Neural progenitor cell (in vitro differentiated cells): ENCODE measurements around the gene COLEC11. TPM values are rescaled to one million over a fixed set of nuclear protein-coding genes. Genes with fewer than 3 reads are reported as not detected.

Source experiments
- DNase-seq: peaks from one replicate; pipeline ENCODE4 v3.0.0-alpha.2; 2016; ENCODE audit warnings: low spot score
- H2AFZ ChIP-seq: fragments of 200-600 bp; sonication (generic); replicated peaks from 2 replicates; pipeline ENCODE4 v1.6.1; 2016; ENCODE audit warnings: antibody characterized with exemption
- H3F3A ChIP-seq: fragments of 200-600 bp; sonication (generic); 2 replicates; pipeline ENCODE4 v1.6.1; 2016; ENCODE audit warnings: antibody characterized with exemption, low read depth
- H3K27ac ChIP-seq: fragments of 200-600 bp; sonication (generic); 2 replicates; pipeline ENCODE4 v1.5.1; 2016; ENCODE audit warnings: mild to moderate bottlenecking
- H3K27me3 ChIP-seq: fragments of 200-600 bp; sonication (generic); 2 replicates; pipeline ENCODE4 v1.6.1; 2016; ENCODE audit warnings: mild to moderate bottlenecking, moderate library complexity
- H3K36me3 ChIP-seq: fragments of 200-600 bp; sonication (generic); 2 replicates; pipeline ENCODE4 v1.5.1; 2016
- H3K4me1 ChIP-seq: fragments of 200-600 bp; sonication (generic); 2 replicates; pipeline ENCODE4 v1.6.1; 2016; ENCODE audit warnings: mixed run types
- H3K4me2 ChIP-seq: fragments of 200-600 bp; sonication (generic); 2 replicates; pipeline ENCODE4 v1.6.1; 2016
- H3K4me3 ChIP-seq: fragments of 200-600 bp; sonication (generic); 2 replicates; pipeline ENCODE4 v1.5.1; 2016
- H3K79me2 ChIP-seq: fragments of 200-600 bp; sonication (generic); 2 replicates; pipeline ENCODE4 v1.6.1; 2016; ENCODE audit warnings: low read depth
- H3K9ac ChIP-seq: fragments of 200-600 bp; sonication (generic); 2 replicates; pipeline ENCODE4 v1.6.1; 2016
- H3K9me3 ChIP-seq: fragments of 200-600 bp; sonication (generic); 2 replicates; pipeline ENCODE4 v1.5.1; 2016; ENCODE audit warnings: low read depth
- H4K20me1 ChIP-seq: fragments of 200-600 bp; sonication (generic); 2 replicates; pipeline ENCODE4 v1.6.1; 2016; ENCODE audit warnings: low read depth
- H3K27ac Mint-ChIP-seq: 3 replicates; pipeline ENCODE4 v1.8.0; 2021; ENCODE audit warnings: mixed read lengths
- H3K27me3 Mint-ChIP-seq: 2 replicates; pipeline ENCODE4 v1.8.0; 2022; ENCODE audit warnings: low read depth, mild to moderate bottlenecking, inconsistent platforms, moderate library complexity, mixed read lengths; ENCODE audit not compliant: insufficient read depth
- H3K36me3 Mint-ChIP-seq: 3 replicates; pipeline ENCODE4 v1.8.0; 2021; ENCODE audit warnings: mixed read lengths
- H3K4me1 Mint-ChIP-seq: 3 replicates; pipeline ENCODE4 v1.8.0; 2021; ENCODE audit warnings: mixed read lengths
- H3K4me3 Mint-ChIP-seq: 3 replicates; pipeline ENCODE4 v1.8.0; 2021; ENCODE audit warnings: mild to moderate bottlenecking, moderate library complexity, mixed read lengths
- H3K9me3 Mint-ChIP-seq: 3 replicates; pipeline ENCODE4 v1.8.0; 2020; ENCODE audit warnings: mixed read lengths
- CTCF ChIP-seq: fragments of 200-600 bp; sonication (generic); IDR thresholded peaks from 2 replicates; pipeline ENCODE4 v1.5.1; 2017; ENCODE audit warnings: antibody characterized with exemption, mild to moderate bottlenecking
- EZH2 ChIP-seq: fragments of 200-600 bp; sonication (generic); IDR thresholded peaks from 2 replicates; pipeline ENCODE4 v1.6.1; 2017; ENCODE audit warnings: antibody characterized with exemption, mild to moderate bottlenecking, moderate library complexity
- EZH2phosphoT487 ChIP-seq: fragments of 200-600 bp; sonication (generic); IDR thresholded peaks from 2 replicates; pipeline ENCODE4 v1.6.1; 2017; ENCODE audit warnings: antibody characterized with exemption
- total RNA-seq: library from RNA; depleted of rRNA; stranded (reverse); fragments of >200 nt; gene quantifications from 2 replicates; pipeline ENCODE4 v1.2.3, GENCODE V29; 2015; ENCODE audit warnings: low replicate concordance

COLEC11 gene
- total RNA-seq, 1 donor from 2014 or later = not detected

GRCh38 chr2:3598197-3598910 is 3.4 kb downstream of the COLEC11 start:
- Histone ChIP-seq H3K4me3 (no peak overlapping the region), H3K27me3 (peaks cover 14% of the 10 kb centered on the region), H3F3A (no peaks in the 10 kb centered on the region), H3K79me2 (no peaks in the 10 kb centered on the region), H3K4me2 (no peak overlapping the region), H3K9me3 (no peaks in the 10 kb centered on the region), H3K36me3 (no peaks in the 10 kb centered on the region), H4K20me1 (no peaks in the 10 kb centered on the region), H3K4me1 (no peaks in the 10 kb centered on the region), H2AFZ (no peak overlapping the region), H3K9ac (no peak overlapping the region), H3K27ac (no peak overlapping the region)
- no peaks in the 10 kb centered on the region for H3K36me3 Mint-ChIP-seq
- no peak overlapping the region for H3K4me3 Mint-ChIP-seq
- no peak for DNase-seq
- H3K9me3 Mint-ChIP-seq = peaks cover 4% of the 10 kb centered on the region
- TF ChIP-seq EZH2 (no peak), CTCF (no peak), EZH2phosphoT487 (no peak)
- peak overlapping the region; percentile 44 for H3K27ac Mint-ChIP-seq
- H3K27me3 Mint-ChIP-seq = peaks cover 10% of the 10 kb centered on the region
- peaks cover 26% of the 10 kb centered on the region for H3K4me1 Mint-ChIP-seq

- Mint-ChIP-seq H3K27ac (no peak overlapping the region), H3K36me3 (no peaks in the 10 kb centered on the region), H3K9me3 (peaks cover 2% of the 10 kb centered on the region), H3K27me3 (peaks cover 12% of the 10 kb centered on the region), H3K4me3 (no peak overlapping the region), H3K4me1 (peaks cover 26% of the 10 kb centered on the region)
- Histone ChIP-seq H3K4me2 (no peak overlapping the region), H3K9ac (no peak overlapping the region), H3F3A (no peaks in the 10 kb centered on the region), H3K27me3 (peaks cover 14% of the 10 kb centered on the region), H3K4me1 (no peaks in the 10 kb centered on the region), H3K79me2 (no peaks in the 10 kb centered on the region), H3K9me3 (no peaks in the 10 kb centered on the region), H3K27ac (no peak overlapping the region), H3K4me3 (no peak overlapping the region), H4K20me1 (no peaks in the 10 kb centered on the region), H2AFZ (no peak overlapping the region), H3K36me3 (no peaks in the 10 kb centered on the region)
- no peak for DNase-seq
- no peak for TF ChIP-seq EZH2
Observed at GRCh38 chr2:3598912-3599854, 4.3 kb downstream of the COLEC11 start.

GRCh38 chr2:3600256-3600855 is 5.4 kb downstream of the COLEC11 start:
- no peak for TF ChIP-seq EZH2
- no peak for TF ChIP-seq EZH2phosphoT487
- TF ChIP-seq CTCF = no peak
- H3K27me3 Mint-ChIP-seq = peaks cover 12% of the 10 kb centered on the region
- Histone ChIP-seq H3K4me3 (no peak overlapping the region), H3K27ac (no peak overlapping the region), H3K4me2 (no peak overlapping the region), H3K36me3 (no peaks in the 10 kb centered on the region), H3K9me3 (no peaks in the 10 kb centered on the region), H3F3A (no peaks in the 10 kb centered on the region), H4K20me1 (no peaks in the 10 kb centered on the region), H3K9ac (no peak overlapping the region), H3K79me2 (no peaks in the 10 kb centered on the region), H2AFZ (no peak overlapping the region), H3K27me3 (peaks cover 5% of the 10 kb centered on the region), H3K4me1 (no peaks in the 10 kb centered on the region)
- no peaks in the 10 kb centered on the region for H3K36me3 Mint-ChIP-seq
- H3K4me3 Mint-ChIP-seq = no peak overlapping the region
- no peak for DNase-seq
- no peaks in the 10 kb centered on the region for H3K9me3 Mint-ChIP-seq
- H3K27ac Mint-ChIP-seq = no peak overlapping the region
- H3K4me1 Mint-ChIP-seq = peaks cover 29% of the 10 kb centered on the region
